ENCODE results near the gene BTBD19.
"Not testable (repeated sequence)": the region's sequence is repeated elsewhere in the genome, so short reads cannot be mapped to it uniquely, and the experiment has no call there.

The BTBD19 gene

DNA sequence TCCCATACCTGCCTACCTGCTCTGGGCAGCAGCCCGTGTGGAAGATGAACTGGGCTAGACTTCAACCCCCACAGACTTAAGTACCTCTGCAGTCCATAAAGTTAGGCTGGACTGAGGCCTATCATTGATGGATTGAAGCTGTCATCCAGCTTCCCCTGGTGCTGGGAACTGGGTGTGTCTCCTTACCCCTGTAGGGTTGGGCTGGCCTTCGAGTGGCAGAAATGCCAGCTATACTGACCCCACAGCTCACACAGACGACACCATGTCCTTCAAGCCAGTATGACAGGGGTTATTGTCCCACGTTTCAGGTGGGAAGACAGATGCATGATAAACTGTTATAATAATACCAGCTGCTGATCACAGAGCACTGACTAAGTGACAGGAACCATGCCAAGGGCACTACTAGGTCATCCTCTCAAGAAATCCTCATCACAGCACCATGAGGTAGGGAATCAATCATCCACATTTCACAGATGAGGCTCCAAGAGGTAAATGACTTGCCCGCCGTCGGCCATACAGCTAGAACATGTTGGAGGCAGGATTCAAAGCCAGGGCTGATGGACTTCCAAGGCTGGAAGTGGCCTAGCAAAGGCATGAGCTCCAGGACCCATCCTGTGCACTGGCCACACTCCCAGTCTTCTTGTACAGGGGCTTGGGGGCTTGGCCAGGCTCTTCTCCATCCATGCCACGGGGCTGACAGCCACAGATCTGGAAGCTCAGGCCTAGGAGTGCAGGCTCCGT, 20.0 kb upstream of the BTBD19 start, which contains the start of gene BEST4:
Gene BEST4, minus strand, starts transcription at position 51 of the 741 bp plus-strand sequence. CDS start 465 bp downstream, outside the sequence.
- DNase-seq (ENCODE audit: low read depth), result no peak

DNA sequence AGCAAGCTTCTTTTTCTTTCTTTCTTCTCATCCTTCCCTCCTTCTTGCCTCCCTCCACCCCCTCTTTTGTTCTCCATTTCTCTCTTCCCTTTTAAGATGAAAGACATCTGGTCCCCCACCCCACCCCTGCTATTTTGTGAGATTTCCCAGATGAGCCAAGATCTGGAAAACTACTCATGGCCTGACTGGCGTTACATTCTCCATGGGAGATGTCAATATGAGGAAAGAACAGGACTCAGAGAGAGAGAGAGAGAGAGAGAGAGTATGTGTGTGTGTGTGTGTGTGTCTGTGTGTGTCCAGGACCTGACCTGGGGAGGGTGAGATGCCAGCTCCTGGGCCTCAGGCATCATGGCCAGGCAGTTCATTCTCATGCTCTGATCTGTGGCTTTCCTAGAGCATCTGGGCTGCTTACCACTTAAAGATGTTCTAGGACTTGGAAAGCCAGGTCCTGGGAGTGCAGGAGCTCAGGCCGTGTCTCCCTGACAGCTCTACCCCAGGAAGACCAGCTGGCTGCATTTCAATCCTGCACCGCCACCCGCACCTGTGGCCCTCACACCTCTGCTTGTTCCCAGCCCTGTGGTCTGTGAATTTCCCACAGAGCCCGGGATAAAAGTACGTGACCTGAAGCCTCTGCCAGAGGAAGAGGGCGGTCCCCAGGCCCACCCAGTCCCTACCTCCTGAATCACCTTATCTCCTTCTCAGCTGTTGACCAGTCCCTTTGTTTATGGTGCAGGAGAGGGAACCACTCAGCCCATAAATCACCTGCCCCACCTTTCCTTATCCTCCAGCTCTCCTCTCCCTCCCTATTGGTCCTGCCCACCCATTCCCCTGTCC, 17.1 kb upstream of the BTBD19 start:
- DNase-seq (ENCODE audit: low read depth), result no peak

DNA sequence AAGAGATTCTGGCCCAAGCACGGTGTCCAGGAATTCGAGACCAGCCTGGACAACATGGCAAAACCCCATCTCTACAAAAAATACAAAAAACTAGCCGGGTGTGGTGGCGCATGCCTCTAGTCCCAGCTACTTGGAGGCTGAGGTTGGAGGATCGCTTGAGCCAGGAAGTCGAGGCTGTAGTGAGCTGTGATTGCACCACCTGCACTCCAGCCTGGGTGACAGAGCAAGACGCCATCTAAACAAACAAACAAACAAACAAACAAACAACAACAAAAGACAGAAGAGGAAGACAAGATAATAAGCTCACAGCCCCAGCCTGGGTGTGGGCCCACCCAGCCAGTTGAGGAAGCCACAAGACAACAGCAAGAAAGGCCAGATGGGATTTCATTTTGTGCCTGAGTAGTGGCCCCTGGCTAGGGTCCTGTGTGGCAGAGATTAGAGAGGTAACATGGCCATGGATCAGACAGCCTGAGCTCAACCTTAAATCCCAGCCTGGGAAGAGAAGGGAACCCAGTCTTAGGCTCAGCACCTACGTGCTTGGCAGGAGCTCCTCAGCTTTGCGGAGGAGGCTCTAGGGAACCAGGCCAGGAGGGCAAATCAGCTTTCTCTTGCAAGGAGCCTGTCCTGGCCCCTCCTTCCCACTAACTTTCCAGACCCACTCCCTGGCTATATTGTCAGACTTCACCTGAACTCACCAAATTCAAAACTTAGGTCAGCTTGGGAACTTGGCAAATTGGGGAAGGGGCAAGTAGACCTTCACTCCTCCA, 15.4 kb upstream of the BTBD19 start:
- no peak for DNase-seq (ENCODE audit: low read depth)

DNA sequence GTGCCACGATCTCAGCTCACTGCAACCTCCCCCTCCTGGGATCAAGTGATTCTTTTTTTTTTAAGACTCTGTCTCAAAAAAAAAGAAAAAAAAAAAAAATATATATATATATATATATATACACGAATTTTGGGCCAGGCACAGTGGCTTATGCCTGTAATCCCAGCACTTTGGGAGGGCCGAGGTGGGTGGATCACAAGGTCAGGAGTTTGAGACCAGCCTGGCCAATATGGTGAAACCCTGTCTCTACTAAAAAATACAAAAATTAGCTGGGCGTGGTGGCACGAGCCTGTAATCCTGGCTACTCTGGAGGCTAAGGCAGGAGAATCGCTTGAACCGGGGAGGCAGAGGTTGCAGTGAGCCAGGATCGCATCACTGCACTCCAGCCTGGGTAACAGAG, 10.4 kb upstream of the BTBD19 start:
- not testable (repeated sequence) for DNase-seq (ENCODE audit: low read depth)

DNA sequence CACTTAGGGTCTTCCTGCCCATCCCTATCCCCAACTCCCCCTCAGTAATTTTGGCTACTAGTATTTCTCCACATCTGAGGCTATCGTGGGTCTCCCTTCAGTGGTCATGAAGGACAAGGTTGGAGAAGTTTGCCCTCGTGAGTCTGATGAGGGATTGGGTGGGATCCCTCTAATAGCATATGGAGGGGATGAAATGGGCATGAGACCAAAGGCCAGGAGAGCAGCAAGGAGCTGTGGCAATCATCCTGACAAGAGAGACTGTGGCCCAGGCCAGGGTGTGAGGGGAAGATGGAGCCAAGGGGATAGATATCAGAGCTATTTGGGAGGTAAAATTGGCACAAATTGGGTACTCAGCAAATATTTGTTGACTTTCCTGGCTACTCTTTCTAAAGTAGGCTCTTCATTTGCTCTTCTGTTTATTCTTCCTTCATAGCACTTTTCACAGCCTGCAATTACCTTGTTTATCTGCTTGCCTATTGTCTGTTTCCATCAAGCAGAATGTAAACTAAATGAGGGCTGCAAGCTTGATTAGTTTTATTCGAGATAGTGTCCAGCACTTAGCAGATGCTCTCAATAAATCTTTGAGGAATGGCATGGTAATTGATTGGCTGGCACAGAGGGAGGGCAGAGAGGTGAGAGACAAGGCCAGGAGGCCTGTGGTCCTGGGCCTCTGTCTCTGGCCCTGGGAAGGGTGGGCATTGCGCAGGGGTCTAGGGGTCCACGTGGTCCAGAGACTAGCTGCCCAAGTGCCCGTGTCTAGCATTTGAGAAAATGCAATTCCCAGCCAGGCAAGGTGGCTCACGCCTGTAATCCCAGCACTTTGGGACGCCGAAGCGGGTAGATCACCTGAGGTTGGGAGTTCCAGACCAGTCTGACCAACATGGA, 9.6 kb upstream of the BTBD19 start:
- no peak for DNase-seq (ENCODE audit: low read depth)

DNA sequence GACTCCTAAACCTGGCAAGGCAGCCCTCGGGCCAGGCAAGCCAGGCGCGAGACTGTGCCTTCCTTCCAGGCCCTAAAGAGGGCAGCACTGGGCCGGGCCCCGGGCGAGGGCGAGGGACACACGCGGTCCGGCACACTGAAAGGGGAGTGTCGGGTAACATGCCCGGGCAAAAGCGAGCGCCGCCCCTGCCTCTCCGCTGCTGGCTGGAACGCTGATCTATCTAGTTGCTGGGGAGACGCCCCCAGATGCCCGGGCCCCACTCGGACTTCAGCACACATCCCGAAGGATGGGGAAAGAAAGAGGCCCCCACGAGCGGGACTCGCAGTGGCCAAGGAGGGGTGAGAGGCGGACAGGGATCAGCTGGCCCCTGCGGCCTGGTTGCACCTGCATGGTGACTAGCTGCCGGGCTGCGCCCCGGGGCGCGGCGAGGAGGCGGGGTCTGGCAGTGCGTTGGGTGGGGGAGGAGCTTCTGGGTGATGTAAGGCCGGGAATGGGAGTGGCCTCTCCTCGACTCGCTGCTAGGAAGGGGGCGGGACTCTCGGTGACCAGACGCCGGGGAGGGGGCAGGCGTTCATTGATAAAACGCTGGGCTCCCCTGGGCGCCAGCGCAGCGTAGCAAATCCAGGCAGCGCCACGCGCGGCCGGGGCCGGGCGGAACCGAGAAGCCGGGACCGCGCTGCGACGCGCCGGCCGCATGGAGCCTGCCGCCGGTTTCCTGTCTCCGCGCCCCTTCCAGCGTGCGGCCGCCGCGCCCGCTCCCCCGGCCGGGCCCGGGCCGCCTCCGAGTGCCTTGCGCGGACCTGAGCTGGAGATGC, 8.3 kb upstream of the BTBD19 start, which contains the start of gene PLK3:
Gene PLK3, plus strand, starts transcription at position 608 of the 815 bp plus-strand sequence. Its CDS starts 87 bp downstream, at position 695.
- DNase-seq (ENCODE audit: low read depth), result peak; percentile 97

DNA sequence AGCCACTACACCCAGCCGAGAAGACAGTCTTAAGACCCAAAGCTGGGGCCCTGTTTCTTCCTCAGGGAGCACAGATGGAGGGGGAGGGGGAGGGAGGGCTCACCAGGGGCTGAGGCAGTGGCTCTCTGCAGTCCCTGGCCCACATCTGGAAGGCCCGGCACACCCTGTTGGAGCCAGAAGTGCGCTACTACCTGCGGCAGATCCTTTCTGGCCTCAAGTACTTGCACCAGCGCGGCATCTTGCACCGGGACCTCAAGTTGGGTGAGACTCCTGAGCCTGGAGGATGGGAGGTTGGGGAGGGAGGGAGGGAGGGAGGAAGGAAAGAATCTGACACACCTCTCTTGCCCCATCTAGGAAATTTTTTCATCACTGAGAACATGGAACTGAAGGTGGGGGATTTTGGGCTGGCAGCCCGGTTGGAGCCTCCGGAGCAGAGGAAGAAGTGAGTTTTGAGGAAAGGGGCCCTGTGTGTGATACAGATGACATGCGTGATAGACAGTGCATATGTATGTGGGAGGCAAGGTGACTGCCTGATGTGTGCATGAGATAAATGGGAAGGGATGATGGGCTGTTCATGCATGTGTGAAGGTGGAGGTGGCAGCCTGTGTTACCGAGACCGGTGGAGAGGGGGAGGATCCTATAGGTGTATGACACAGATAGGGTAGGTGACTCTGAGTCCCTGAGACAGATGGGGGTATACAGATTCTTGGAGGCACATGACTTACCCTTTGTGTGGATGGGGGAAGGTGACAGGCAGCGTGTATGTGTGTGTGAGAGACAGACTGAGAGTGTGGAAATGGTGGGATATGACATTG, 6.6 kb upstream of the BTBD19 start:
- peak; percentile 34 for DNase-seq (ENCODE audit: low read depth)

DNA sequence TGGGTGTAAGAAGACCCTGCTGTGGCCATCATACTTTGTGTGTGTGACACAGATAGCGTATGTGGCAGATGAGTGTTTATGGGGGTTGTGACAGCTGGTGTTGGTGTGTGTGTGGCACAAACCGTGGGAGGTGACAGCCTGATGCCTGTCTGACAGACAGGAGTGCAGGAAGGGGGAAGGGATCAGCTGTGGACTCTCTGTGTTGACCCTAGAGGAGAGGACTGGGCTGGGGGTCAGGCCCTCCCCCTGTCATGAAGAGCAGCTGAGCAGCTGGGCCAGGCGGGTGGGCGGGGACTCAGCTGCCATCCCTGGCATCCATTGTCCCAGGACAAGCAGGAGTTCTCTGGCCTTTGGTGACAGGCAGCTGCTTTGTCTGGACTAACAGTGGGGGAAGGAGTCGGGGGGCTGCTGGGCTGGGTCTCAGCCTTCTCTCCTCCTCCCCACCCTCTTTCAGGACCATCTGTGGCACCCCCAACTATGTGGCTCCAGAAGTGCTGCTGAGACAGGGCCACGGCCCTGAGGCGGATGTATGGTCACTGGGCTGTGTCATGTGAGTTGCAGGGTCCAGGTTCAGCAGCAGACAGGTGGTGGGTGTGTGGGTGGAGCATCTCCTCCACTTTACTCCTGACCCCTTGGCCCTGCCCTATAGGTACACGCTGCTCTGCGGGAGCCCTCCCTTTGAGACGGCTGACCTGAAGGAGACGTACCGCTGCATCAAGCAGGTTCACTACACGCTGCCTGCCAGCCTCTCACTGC, 5.8 kb upstream of the BTBD19 start:
- no peak for DNase-seq (ENCODE audit: low read depth)

DNA sequence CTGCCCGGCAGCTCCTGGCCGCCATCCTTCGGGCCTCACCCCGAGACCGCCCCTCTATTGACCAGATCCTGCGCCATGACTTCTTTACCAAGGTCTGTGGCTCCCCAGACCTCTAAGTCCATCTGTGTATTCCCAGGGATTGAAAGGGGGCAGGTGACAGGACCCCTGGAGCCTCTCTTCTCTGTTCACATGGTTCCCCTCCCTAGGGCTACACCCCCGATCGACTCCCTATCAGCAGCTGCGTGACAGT, 5.3 kb upstream of the BTBD19 start:
- no peak for DNase-seq (ENCODE audit: low read depth)

DNA sequence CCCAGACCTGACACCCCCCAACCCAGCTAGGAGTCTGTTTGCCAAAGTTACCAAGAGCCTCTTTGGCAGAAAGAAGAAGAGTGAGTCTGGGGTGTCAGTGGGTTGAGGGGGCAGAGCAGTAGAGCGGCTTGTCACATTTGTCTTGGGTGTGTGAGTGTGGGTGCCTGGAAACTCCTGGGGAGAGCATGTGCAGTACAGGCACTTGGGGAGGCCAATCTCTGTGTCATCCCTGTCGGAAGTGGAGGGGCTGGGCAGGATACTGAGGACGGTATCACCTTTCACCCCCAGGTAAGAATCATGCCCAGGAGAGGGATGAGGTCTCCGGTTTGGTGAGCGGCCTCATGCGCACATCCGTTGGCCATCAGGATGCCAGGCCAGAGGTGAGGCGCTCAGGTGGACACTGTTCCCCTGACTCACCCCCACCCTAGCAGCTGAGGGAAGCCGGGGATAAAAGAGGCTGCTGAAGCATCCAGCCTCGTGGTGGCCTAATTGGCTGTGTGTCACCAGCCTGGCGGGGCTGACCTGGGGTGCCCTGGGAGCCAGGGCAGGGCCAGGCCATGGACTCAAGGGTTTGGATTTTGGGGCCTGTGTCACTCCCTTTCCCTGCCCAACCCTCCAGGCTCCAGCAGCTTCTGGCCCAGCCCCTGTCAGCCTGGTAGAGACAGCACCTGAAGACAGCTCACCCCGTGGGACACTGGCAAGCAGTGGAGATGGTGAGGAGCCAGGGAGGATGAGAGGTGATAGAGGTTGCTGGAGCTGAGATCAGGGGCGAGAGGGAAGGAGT, 4.8 kb upstream of the BTBD19 start:
- no peak for DNase-seq (ENCODE audit: low read depth)

DNA sequence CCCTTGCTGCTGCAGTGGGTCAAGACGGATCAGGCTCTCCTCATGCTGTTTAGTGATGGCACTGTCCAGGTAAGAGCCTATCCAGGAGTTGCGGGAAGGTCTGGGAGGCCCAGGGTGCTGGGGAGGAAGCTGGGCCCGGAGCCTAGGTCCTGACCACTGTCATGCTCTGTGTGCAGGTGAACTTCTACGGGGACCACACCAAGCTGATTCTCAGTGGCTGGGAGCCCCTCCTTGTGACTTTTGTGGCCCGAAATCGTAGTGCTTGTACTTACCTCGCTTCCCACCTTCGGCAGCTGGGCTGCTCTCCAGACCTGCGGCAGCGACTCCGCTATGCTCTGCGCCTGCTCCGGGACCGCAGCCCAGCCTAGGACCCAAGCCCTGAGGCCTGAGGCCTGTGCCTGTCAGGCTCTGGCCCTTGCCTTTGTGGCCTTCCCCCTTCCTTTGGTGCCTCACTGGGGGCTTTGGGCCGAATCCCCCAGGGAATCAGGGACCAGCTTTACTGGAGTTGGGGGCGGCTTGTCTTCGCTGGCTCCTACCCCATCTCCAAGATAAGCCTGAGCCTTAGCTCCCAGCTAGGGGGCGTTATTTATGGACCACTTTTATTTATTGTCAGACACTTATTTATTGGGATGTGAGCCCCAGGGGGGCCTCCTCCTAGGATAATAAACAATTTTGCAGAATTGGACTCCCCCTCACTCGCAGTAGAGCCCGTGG, 2.9 kb upstream of the BTBD19 start:
- no peak for DNase-seq (ENCODE audit: low read depth)

DNA sequence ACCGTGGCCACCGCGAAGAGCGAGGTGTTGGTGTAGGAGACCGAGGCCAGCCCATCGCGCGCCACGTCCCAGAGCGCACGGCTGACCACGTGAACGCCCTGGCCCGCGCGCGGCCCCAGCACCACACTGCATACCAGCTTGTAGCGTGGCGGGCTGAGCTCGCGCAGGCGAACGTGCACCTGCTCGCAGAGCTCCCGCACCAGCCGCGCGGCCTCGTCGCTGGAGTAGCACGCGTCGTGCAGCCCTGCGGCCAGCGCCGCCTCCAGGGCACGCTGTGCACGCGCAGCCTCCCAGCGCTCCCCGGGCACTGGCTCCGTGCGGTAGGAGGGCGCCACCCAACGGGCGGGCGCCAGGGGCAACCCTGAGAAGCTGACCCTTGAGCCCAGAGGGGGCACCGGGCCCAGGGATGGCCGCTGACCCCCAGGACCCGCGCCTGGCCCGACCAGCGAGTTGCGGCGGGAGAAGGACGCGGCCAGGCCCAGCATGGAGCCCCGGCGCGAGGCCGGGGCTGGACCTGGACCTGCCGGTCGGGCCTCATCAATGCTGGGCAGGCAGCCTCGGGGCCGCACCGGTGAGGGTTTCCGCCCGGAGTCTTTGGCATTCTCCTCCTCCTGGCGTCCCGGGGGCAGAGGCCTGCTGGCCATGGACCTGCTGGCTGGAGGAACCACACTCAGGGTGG, 2.2 kb upstream of the BTBD19 start:
- no peak for DNase-seq (ENCODE audit: low read depth)

DNA sequence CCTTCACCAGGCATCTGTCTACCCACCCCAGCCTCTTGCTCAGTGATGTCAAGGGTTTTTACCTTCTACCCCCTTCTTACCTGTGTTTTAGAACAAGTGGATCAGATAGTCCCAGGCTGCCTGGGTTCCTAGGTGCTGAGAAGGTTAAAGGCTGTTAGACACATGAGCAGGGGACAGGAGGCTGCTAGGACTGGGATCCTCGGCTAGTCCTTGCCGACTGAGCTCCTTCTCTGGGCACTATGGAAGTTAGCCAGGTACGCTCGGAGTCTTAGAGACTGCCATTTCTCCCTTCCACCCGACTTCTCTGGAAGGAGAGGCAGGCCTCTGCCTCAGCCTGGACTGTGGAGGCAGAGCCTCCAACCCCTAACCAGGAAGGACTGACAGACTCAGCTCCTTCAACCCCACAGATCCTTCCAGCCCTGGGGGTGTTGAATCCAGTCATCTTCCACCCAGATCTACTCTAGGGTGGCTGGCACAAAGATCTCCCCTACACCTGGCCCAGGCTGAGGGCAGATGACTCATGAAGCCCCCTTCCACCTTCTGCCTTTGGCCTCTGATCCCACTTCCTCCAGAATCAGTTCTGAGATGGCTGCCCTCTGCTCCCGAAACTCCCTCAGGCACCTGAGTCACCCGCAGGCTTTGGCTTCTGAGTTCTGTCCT, 1.5 kb upstream of the BTBD19 start, which contains the start of gene DYNLT4:
Gene DYNLT4, minus strand, starts transcription at position 648 of the 660 bp plus-strand sequence. CDS start 683 bp downstream, outside the sequence.
- DNase-seq (ENCODE audit: low read depth), result no peak

DNA sequence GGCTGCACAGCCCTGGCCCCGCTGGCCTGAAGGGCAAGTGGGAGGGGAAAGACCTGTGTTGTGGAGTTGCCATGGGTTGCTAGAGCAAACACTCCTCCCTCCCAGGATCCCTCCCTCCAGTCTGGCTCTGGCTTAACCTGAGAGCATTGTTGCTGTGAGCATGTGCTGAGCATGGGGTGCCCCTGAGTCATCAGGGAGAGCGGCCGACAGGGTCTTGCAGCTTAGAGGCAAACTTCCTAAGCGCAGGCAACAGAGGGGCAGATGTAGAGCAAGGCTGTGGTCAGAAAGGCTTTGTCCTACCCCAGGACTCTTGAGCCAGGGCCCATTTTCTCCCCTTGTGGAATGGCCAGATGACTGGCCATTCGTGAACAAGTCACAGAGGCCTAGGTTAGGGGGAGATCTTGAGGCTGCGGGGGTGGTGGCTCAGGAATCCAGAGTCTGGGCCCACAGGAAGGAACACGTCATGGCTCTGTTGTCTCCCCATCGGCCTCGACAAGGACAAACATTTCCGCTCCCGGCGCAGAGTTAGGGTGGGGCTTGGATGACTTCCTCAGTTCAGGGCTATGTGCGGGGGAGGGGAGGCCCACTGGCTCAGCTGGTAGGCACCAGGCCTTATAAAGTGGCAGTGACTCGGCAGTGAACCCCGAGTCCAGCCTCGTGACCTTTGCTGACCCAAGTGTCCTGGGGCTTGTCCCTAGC, 810 bp upstream of the BTBD19 start:
- DNase-seq (ENCODE audit: low read depth), result peak; percentile 84

All from activated T-cell treated with anti-CD3 and anti-CD28 coated beads for 48 hours (primary cell).